ENCODE results near the gene TAS1R2. TPM values are rescaled to one million over a fixed set of nuclear protein-coding genes. Genes with fewer than 3 reads are reported as not detected.

Gene TAS1R2
- total and polyA plus RNA-seq, 3 donors from 2014 or later: 0.19 TPM; not detected in 2

DNA sequence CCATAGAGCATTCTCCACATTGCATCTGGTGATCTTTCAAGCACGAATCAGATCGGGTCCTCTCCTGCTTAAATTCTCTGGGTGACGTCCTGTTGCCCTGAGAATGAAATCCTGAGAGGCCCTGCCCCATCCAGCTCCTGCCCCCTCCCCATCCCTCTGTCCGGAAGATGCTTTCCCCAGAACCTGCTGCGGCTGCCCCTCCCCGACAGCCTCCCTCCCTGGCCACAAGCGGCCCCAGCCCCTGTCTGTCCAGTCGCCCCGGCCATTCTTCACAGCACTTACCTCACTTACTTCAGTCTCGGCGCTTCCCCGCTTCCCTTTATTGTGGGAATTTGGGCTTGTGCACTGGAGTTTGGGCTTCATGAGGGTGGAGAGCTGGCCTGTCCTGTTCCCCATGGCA lies 40.3 kb downstream of the TAS1R2 start:
- intact Hi-C loops (cut with DNase I; ENCODE audit: low total_unique reads): loop anchor here (10.0 kb wide), 1 partner anchor 214 kb away; no protein-coding TSS in a partner anchor
- DNase-seq: no peak
- no peak overlapping the region for H3K4me3 ChIP-seq
- H3K27ac ChIP-seq: no peak overlapping the region
- no peaks in the 10 kb centered on the region for H3K36me3 ChIP-seq (ENCODE audit: low read depth, missing control alignments)
- WGBS, 2 donors: 57 to 69% methylated on average over 12 of the region's 12 CpGs
- H3K27me3 ChIP-seq: no peaks in the 10 kb centered on the region
- TF ChIP-seq POLR2A (IDR thresholded peaks at IDR 0.05) (no peak), CTCF (IDR thresholded peaks at IDR 0.05) (no peak)
- no peaks in the 10 kb centered on the region for H3K9me3 ChIP-seq
- no peaks in the 10 kb centered on the region for H3K4me1 ChIP-seq

DNA sequence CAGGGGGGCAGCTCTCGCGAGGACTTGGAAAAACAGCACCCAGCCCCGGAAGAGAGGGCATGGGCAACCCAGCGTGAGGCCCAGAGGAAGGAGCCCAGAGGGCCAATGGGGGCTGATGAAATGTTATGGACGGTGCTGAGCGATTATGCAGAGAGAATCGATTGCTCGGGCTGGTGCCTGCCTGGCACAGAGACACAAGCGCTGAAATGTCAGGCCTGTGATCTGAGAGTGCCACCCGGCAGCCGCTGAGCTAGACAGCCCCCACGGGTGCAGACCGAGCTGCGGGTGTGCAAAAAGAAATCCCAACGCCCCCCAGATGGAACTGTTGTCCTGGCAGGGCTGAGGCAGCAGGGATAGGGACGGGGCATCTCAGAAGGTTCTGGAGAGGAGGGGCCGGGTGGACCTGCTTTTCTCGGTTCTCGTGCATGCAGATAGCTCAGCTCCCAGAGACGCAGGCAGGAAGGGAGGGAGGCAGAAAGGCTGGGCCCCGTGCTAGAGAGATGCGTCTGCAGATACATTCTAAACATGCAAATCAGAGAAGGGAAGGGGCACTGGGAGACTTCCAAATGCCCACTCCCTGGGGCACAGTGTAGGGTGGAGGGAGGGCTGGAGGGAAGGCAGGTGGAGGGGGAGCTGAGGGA lies 41.5 kb downstream of the TAS1R2 start:
- Histone ChIP-seq H3K27me3 (no peaks in the 10 kb centered on the region), H3K4me1 (no peaks in the 10 kb centered on the region), H3K36me3 (ENCODE audit: low read depth, missing control alignments) (no peaks in the 10 kb centered on the region), H3K27ac (no peak overlapping the region), H3K4me3 (no peak overlapping the region), H3K9me3 (no peaks in the 10 kb centered on the region)
- DNase-seq: no peak
- intact Hi-C loops (cut with DNase I; ENCODE audit: low total_unique reads): loop anchor here (10.0 kb wide), 1 partner anchor 213 kb away; no protein-coding TSS in a partner anchor
- 58 to 61% methylated on average over 22 of the region's 22 CpGs for WGBS, 2 donors
- TF ChIP-seq CTCF (IDR thresholded peaks at IDR 0.05) (no peak), POLR2A (IDR thresholded peaks at IDR 0.05) (no peak)

DNA sequence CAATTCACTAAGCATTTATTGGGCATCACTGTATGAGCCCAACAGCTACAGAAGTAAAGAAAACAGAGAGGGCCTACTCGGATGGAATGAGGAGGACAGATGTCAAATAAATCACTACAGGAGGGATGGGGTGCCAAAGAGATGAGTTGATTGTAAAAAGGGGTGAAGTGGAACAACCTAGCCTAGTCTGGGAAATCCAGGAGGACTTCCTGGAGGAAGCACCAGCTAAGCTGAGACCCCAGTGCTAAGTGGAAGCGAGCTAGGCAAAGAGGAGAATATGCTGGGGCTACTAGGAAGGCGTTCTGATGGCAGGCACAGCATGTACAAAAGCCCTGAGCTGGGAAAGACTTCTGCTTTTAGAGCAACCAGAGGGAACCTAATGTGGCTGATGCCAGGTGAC lies 42.1 kb downstream of the TAS1R2 start:
- Histone ChIP-seq H3K27ac (no peak overlapping the region), H3K4me3 (no peak overlapping the region), H3K4me1 (no peaks in the 10 kb centered on the region), H3K9me3 (no peaks in the 10 kb centered on the region), H3K27me3 (no peaks in the 10 kb centered on the region), H3K36me3 (ENCODE audit: low read depth, missing control alignments) (no peaks in the 10 kb centered on the region)
- intact Hi-C loops (cut with DNase I; ENCODE audit: low total_unique reads): loop anchor here (10.0 kb wide), 1 partner anchor 213 kb away; no protein-coding TSS in a partner anchor
- DNase-seq: no peak
- WGBS, 2 donors: 67 to 79% methylated on average over 3 of the region's 3 CpGs
- TF ChIP-seq CTCF (IDR thresholded peaks at IDR 0.05): no peak
- no peak for TF ChIP-seq POLR2A (IDR thresholded peaks at IDR 0.05)

DNA sequence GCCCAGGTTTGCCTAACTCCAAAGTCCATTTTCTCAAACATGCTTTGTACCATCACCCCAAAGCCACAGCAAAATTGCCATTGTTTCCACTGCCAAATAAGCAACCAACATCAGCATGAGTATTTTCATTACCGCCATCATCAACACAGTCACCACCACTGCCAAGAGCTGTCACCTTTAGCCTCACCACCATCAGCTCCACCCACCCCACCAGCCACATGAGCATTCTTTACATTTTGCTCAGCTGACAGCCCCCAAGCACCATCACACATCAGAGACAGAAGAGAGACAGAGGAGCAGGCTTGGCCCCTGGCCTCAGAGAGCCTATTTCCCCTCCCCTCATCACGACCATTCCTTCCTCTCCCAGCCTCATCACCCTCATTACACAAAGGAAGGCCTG lies 42.7 kb downstream of the TAS1R2 start:
- WGBS, 2 donors: 71 to 79% methylated on average over 2 of the region's 2 CpGs
- DNase-seq: no peak
- TF ChIP-seq CTCF (IDR thresholded peaks at IDR 0.05): no peak
- TF ChIP-seq POLR2A (IDR thresholded peaks at IDR 0.05): no peak
- no peak overlapping the region for H3K4me3 ChIP-seq
- no peaks in the 10 kb centered on the region for H3K36me3 ChIP-seq (ENCODE audit: low read depth, missing control alignments)
- H3K4me1 ChIP-seq: no peaks in the 10 kb centered on the region
- intact Hi-C loops (cut with DNase I; ENCODE audit: low total_unique reads): loop anchor here (10.0 kb wide), 1 partner anchor 212 kb away; no protein-coding TSS in a partner anchor
- no peaks in the 10 kb centered on the region for H3K9me3 ChIP-seq
- H3K27me3 ChIP-seq: no peaks in the 10 kb centered on the region
- no peak overlapping the region for H3K27ac ChIP-seq
